Retinal pigment epithelial cell (primary cell): ENCODE measurements around the gene LDHD.
"Not testable (repeated sequence)": the region's sequence is repeated elsewhere in the genome, so short reads cannot be mapped to it uniquely, and the experiment has no call there.

Source experiments
- DNase-seq: peaks from one replicate; pipeline ENCODE4 v3.0.0-alpha.2; 2010; ENCODE audit warnings: low read depth
- H3K4me3 ChIP-seq: 2 replicates; pipeline ENCODE4 v1.5.1; 2011; ENCODE audit warnings: mild to moderate bottlenecking, low read length, control low read depth, moderate library complexity
- CTCF ChIP-seq: conservative IDR thresholded peaks from 2 replicates; pipeline ENCODE4 v1.5.1; 2011; ENCODE audit warnings: low read depth, low read length, control low read depth, inconsistent platforms

LDHD gene

GRCh38 chr16:75139498-75139897 lies 22.9 kb upstream of the LDHD start:
- no peak for DNase-seq
- TF ChIP-seq CTCF = no peak
- no peak overlapping the region for H3K4me3 ChIP-seq

- no peak for DNase-seq
- H3K4me3 ChIP-seq = no peak overlapping the region
- TF ChIP-seq CTCF = no peak
Measured at GRCh38 chr16:75138636-75139035, 22.1 kb upstream of the LDHD start.

GRCh38 chr16:75138233-75138632 lies 21.7 kb upstream of the LDHD start:
- no peak for DNase-seq
- no peak overlapping the region for H3K4me3 ChIP-seq
- TF ChIP-seq CTCF = no peak

- no peak for DNase-seq
- H3K4me3 ChIP-seq = no peak overlapping the region
- TF ChIP-seq CTCF = no peak
Measured at GRCh38 chr16:75131081-75131480, 14.5 kb upstream of the LDHD start.

GRCh38 chr16:75130150-75130771 lies 13.7 kb upstream of the LDHD start:
- no peak overlapping the region for H3K4me3 ChIP-seq
- peak; percentile 8 for TF ChIP-seq CTCF
- DNase-seq = no peak

GRCh38 chr16:75129421-75130149 lies 13.0 kb upstream of the LDHD start:
- DNase-seq, H3K4me3 ChIP-seq: not testable (repeated sequence)

- TF ChIP-seq CTCF = no peak
- no peak for DNase-seq
Measured at GRCh38 chr16:75127713-75128415, 11.3 kb upstream of the LDHD start.

More at GRCh38 chr16:75127713-75128415, 11.3 kb upstream of the LDHD start:
- no peak overlapping the region for H3K4me3 ChIP-seq
